Measurements from ENCODE around the gene RFNG. TPM values are rescaled to one million over a fixed set of nuclear protein-coding genes. Genes with fewer than 3 reads are reported as not detected.

Gene RFNG
- total RNA-seq, 6 experiments from 2014 or later = 29.9 to 53.3 (median 43.7) TPM

- TF ChIP-seq CTCF (IDR thresholded peaks at IDR 0.05) (no peak), POLR2A (IDR thresholded peaks at IDR 0.05) (no peak)
- ATAC-seq (no peak), DNase-seq (peak in 1 of 3 donors; percentile 40)
- H3K9me3 ChIP-seq = no peaks in the 10 kb centered on the region
- H3K4me3 ChIP-seq = no peak overlapping the region
- WGBS (ENCODE audit: insufficient coverage, low coverage, low lambda C conversion rate, missing lambda C conversion rate) = 51% methylated on average over 4 of the region's 10 CpGs
- peaks cover 0 to 7% (median 3%) of the 10 kb centered on the region in 4 donors for H3K4me1 ChIP-seq
- intact Hi-C loops (cut with DNase I) = no loop called here
- H3K27ac ChIP-seq = no peak overlapping the region
- no peaks in the 10 kb centered on the region for H3K27me3 ChIP-seq
- peaks cover 0 to 69% (median 4%) of the 10 kb centered on the region in 4 donors for H3K36me3 ChIP-seq
These were observed 7.2 kb upstream of the RFNG start for GRCh38 chr17:82058855-82059249.

GRCh38 chr17:82058230-82058854, 6.7 kb upstream of the RFNG start:
- intact Hi-C loops (cut with DNase I) = no loop called here
- no peak for TF ChIP-seq CTCF (IDR thresholded peaks at IDR 0.05)
- no peak for TF ChIP-seq POLR2A (IDR thresholded peaks at IDR 0.05)
- H3K36me3 ChIP-seq = peaks cover 0 to 71% (median 4%) of the 10 kb centered on the region in 4 donors
- no peaks in the 10 kb centered on the region for H3K27me3 ChIP-seq
- WGBS (ENCODE audit: insufficient coverage, low coverage, low lambda C conversion rate, missing lambda C conversion rate) = 100% methylated on average over 1 of the region's 17 CpGs
- H3K27ac ChIP-seq = no peak overlapping the region
- DNase-seq = peak in 1 of 3 donors; percentile 54
- H3K4me1 ChIP-seq = peaks cover 0 to 3% (median under 1%) of the 10 kb centered on the region in 4 donors
- ATAC-seq = peak in 2 of 4 donors; percentile 8 to 26
- no peak overlapping the region for H3K4me3 ChIP-seq
- H3K9me3 ChIP-seq = no peaks in the 10 kb centered on the region

- TF ChIP-seq POLR2A (IDR thresholded peaks at IDR 0.05) (no peak), CTCF (IDR thresholded peaks at IDR 0.05) (no peak)
- 18% methylated on average over 3 of the region's 29 CpGs for WGBS (ENCODE audit: insufficient coverage, low coverage, low lambda C conversion rate, missing lambda C conversion rate)
- Histone ChIP-seq H3K27ac (no peak overlapping the region), H3K4me3 (no peak overlapping the region), H3K36me3 (peaks cover 0 to 59% (median 0%) of the 10 kb centered on the region in 4 donors), H3K27me3 (no peaks in the 10 kb centered on the region), H3K4me1 (peaks cover 0 to 13% (median 2%) of the 10 kb centered on the region in 4 donors), H3K9me3 (no peaks in the 10 kb centered on the region)
- intact Hi-C loops (cut with DNase I) = no loop called here
- ATAC-seq = peak in 1 of 4 donors; percentile 7
- DNase-seq = peak in 1 of 3 donors; percentile 51
These were observed 5.4 kb upstream of the RFNG start for GRCh38 chr17:82056729-82057621.

GRCh38 chr17:82055965-82056728, 4.5 kb upstream of the RFNG start:
- Histone ChIP-seq H3K36me3 (peaks cover 0 to 53% (median 0%) of the 10 kb centered on the region in 4 donors), H3K4me3 (no peak overlapping the region), H3K27me3 (no peaks in the 10 kb centered on the region), H3K9me3 (no peaks in the 10 kb centered on the region), H3K4me1 (peaks cover 0 to 13% (median 3%) of the 10 kb centered on the region in 4 donors), H3K27ac (no peak overlapping the region)
- TF ChIP-seq POLR2A (IDR thresholded peaks at IDR 0.05) (no peak), CTCF (IDR thresholded peaks at IDR 0.05) (no peak)
- ATAC-seq (no peak), DNase-seq (peak in 1 of 3 donors; percentile 39)
- 85% methylated on average over 4 of the region's 28 CpGs for WGBS (ENCODE audit: insufficient coverage, low coverage, low lambda C conversion rate, missing lambda C conversion rate)
- intact Hi-C loops (cut with DNase I) = no loop called here

Measured in right lobe of liver (tissue), 6 donors.